HG03066 (cell line): ENCODE measurements around the gene GLIPR2.
"Not testable (repeated sequence)": the region's sequence is repeated elsewhere in the genome, so short reads cannot be mapped to it uniquely, and the experiment has no call there.

Source experiments
- ATAC-seq: cut with Tn5 transposase; IDR thresholded peaks from one replicate; pipeline ENCODE4 v1.9.1; 2021; ENCODE audit warnings: low read depth; ENCODE audit not compliant: unreplicated experiment

GLIPR2 gene

DNA sequence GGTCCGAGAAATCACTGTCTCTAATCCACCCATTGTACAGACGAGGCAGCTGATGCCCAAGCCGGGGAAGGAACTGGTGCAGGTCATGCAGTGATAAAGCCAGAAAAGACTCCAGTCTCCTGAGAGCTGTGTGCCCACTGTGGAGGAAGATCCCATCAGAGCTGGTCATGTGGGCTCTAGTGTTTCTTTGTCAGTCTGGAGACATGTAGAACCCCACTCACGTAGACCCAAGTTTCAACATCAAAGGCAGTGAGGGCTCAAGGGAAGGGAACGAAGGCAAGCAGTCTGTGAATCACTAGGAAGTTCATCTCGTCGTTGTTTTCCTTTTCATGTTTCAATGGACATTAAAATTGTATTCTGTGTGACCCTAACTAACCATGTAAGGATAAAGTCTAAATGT lies 14.6 kb upstream of the GLIPR2 start:
- no peak for ATAC-seq

DNA sequence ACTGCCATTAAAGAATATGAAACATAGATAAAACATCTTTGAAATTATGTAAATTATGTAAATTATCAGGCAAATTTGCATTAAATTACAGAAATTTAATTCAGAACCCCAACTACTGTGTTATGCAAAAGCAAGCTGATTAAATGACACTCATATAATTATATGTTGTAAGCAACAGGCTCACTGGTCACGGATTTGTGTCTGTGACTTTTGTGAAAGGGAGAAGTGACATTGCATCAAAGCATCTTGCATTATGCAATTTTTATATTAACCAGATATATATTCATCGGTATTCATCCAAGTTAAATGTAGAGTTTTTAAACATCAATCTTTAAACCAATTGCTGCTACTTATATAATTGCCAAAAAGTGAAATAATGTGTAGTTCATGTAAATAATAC lies 13.0 kb upstream of the GLIPR2 start:
- ATAC-seq, result no peak

DNA sequence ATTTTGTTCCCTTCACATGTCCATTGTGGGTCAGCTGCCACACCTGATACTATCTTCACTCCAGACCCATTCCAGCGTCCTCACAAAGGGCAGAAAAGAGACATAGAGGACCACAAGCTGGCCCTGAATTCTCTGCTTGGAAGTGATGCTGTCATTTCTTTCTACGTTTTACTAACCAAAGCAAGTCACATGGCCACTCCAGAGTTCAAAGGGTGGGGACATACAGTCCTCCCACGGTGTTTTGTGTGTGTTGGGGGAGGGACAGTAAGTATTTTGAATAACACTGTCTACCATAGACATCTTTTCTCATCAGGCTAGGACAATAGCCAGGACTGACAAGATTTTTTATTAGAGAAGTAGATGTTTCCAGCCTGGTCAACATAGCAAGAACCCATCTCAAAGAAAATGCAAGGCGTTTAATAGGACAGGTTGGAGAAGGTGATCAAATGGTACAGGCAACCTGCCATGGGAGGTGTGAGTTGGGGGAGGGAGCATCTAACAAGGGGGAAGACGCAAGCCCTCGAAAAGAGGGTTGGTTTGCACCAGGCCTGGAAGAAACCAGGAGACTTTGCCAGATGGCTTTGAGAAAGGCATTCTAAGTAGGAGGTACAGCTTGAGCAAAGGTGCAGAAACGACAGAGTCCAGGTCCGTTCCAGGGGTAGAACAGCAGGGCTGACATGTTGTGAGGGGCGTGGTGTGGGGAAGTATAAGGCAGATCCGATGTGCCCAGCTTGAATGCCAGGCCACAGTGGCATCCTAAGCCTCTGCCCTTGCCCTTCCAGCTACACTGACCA lies 11.3 kb upstream of the GLIPR2 start:
- ATAC-seq, result no peak

DNA sequence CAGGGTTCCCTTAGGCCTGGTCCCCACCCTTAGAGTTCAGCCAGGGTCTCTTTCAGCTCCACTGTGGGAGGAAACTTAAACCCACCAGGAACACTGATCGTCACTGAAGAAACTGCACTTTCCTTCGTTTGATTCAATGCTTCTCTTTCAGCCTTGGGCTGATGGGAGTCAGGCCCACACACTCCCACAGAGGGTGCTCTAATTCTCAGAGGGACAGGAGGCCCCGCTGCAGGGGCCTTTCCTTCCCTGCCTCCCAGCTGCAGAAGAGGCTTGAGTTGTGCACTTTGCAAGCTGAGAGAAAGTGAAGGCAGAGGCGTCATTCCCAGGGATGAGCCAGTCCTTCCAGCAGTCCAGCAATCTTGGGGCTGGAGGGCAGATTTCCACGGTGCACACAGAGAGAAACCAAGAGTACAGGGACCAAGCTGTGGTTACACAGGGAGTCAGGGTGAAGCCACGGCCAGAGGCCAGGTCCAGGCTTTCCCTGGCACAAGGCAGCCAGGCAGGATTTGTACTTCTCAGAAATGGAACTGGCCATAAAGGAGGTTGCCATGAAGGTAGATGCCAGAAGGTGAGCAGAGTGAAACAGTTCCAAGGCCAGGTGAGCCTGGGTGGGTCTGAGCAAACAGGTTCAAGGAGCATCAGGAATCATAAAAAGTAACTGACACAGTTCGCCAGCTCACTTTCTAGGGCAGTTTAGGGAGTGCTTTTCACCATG lies 10.4 kb upstream of the GLIPR2 start:
- ATAC-seq, result no peak

DNA sequence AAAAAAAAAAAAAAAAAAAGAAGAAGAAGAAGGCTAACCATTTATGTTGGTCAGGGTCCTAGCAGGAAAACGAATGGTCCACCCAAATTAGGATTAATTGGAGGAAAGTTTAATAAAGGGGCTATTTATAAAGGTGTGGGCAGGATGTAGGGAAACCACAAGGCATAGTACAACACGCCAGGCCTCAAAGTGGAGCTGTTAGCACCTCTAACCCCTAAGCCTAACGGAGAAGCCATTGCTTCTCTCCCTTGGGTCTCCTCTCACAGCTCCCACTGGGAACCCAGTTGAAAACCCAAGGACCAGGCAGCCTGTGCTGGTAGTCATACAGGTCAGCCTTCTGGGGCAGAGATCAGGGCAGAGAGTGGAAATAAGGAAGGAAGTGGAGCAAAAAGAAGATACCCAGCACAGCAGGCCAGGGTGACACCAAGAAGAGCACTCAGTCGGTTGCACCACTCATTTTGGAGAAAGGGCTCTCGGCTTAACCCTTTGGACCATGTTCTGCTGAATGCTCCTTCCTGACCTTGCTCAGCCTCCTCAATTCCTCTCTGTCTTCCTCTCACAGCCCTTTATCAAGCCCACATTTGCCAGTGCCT lies 8.8 kb upstream of the GLIPR2 start:
- no peak for ATAC-seq

DNA sequence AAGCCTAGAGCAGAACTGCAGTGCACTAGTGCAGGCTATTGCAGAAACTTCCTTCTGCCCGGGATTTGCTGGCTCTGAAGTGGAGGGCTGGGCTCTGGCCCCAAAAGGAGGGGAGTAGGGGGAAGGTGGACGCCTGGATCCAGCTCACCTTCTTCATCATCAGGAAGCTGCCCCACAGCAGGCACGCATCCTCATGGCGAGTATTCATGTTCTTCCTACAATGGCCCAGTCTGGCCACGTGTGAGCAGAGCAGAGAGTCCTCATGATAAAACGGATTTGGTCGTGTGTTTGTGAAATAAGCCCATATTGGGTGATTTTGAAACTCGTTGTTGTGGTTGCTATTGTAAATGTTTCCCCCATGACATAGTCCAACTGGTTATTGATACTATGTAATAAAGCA lies 8.2 kb upstream of the GLIPR2 start:
- ATAC-seq, result no peak

GRCh38 chr9:36129139-36129538 lies 7.4 kb upstream of the GLIPR2 start:
- ATAC-seq, result no peak

DNA sequence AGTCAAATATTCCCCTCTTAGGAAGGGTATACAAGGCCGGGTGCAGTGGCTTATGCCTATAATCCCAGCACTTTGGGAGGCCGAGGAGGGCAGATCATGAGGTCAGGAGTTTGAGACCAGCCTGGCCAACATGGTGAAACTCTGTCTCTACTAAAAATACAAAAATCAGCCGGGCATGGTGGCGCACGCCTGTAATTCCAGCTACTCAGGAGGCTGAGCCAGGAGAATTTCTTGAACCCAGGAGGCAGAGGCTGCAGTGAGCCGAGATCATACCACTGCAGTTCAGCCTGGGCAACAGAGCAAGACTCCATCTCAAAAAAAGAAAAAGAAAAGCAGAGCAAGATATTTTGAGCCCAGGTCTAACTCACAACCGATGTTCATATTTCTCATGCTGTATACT lies 4.9 kb upstream of the GLIPR2 start:
- not testable (repeated sequence) for ATAC-seq

GRCh38 chr9:36132086-36132485 lies 4.4 kb upstream of the GLIPR2 start:
- no peak for ATAC-seq

GRCh38 chr9:36134761-36135505 lies 1.6 kb upstream of the GLIPR2 start:
- ATAC-seq, result no peak

- no peak for ATAC-seq
These were observed 727 bp upstream of the GLIPR2 start for GRCh38 chr9:36135741-36136271.

DNA sequence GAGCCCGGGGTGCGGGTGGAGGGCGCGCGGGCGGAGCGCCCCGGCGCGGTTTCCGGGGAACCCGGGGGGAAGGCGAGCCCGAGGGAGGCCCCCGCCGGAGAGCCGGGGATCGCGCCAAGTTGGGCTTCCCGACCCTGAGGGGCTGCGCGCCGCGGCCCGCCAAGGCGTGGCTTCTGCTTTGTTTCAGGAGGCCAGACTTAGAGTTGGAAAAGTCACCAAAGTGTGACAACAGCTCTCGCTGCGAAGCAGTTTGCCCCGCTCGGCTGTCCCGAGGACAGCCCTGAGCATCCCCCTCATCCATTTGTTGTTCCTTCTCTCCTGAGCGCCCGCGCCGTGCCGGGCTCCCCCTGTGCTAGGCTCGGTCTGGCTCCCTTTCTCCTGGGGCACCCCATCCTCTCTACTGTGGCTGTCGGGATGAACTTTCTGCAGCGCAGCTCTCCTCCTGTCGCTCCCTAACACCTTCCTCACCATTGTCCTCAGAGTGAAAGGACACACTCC lies 410 bp downstream of the GLIPR2 start:
- ATAC-seq, result no peak

DNA sequence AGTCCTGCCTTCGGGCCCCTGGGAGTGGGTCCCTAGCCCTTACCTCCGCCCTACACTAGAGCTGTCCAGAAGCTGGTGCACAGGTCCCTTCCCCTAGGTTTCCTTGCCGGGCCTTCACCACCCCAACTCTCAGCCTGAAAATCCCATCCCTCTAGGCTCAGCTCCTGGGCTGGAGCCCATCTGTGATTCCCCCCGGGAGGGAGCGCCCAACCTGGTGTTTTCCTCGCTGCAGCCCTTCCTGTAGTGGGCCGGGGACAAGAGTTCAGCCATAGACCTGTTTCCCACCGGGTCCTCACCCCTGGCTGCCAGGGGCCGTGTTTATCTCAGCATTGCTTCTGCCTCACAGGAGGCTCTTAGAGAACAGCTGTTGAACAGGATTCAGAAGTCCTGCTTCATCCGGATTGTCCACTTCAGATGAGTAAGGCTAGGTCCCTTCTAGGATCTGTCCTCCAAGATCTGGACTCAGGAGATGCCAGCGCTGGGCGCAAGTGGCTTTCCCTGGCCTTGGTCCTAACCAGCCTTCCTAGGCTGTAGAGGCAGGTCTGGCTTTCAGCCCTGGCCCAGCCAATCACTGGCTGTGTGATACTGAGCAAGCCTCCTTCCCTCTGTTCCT lies 965 bp downstream of the GLIPR2 start:
- ATAC-seq, result no peak

GRCh38 chr9:36138496-36138895 lies 2.0 kb downstream of the GLIPR2 start:
- no peak for ATAC-seq

DNA sequence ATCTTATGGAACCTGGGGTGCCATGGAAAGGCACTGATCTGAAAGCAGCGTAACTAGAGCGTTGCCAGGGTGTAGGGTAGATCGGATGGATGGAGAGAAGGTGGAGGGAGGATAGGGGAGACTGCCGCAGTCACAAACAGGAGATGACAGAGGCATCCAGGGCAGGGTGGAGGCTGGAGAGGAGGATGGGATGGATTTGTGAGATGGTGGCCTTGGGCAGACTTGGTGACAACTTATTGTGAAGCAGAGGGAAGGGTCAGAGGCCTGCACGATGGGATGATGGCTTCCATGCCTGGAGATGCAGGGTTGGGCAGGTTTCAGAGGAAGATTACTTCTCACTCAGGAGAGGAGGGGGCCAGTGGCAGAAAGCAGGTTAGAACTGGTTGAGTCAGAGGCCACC lies 2.4 kb downstream of the GLIPR2 start:
- ATAC-seq, result no peak

DNA sequence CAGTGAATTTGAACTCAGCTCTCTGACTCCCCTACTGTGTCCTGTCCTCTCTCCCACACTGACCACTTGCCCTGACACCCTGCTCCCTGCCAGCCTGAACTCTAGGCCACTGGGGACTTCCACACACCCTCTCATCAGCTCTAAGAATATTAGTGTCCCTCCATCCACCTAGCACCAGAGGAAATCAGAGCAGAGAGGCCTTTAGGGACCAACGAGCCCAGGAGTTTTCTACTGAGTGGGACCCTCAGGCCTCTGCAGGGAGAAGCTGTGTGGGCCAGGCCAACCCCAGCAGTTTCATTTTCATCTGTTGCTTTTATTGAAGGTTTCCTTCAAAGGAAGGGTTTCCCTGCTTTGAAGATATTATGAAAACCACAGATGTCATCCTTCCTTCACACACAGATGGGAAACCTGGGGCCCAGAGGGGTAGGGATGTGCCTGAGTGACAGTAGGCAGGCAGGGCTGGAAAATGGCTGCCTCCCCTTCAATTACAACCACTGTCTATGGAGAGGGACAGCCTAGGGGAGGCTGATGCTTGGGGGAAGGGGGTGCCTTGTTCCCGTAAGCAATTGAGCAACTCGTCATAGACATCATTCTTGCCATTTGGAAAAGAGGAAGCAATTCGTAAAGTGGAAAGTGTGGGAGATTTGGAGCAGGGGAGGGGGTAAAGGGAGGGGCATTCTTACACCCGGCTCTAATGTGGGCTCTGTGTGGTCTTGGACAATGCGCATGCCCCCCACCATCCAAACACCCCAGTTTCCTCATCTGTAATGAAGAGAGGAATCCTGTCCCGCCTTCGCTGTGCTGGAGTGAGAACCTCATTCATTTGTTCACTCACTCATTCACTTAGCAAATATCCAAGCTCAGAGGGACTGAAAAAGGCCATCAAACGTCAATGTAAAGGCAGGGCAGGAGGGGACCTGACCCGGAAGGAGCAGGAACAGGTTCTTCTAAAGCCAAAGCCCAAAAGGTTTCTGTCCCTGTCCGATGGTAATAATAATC lies 3.9 kb downstream of the GLIPR2 start:
- ATAC-seq, result no peak

GRCh38 chr9:36141288-36141687 lies 4.8 kb downstream of the GLIPR2 start:
- no peak for ATAC-seq

DNA sequence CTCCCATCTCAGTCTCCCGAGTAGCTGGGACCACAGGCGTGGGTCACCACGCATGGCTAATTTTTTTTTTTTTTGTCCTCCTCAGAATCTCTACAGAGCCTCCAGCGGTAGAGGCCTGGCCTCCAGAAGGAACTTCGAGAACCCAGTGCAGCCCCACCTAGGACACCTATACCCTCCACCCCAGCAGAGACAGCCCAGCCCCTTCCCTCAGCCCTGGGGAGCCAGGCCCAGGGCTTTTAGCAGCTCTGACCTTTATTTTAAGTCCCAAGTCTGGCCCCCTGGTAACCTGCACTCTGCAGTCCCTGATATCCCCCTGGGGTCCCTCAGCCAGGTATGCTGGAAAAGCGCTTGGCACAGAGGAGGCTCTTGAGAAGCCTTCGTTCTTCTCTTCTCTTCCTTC lies 5.2 kb downstream of the GLIPR2 start:
- no peak for ATAC-seq
